Keratinocyte (primary cell): Measurements from ENCODE around the gene LZTFL1. TPM values are rescaled to one million over a fixed set of nuclear protein-coding genes. Genes with fewer than 3 reads are reported as not detected.

Source experiments
- DNase-seq: peaks from one replicate; pipeline ENCODE4 v3.0.0-alpha.2; 2011; ENCODE audit warnings: low read depth, missing footprints, low spot score
- FAIRE-seq: peaks from 2 replicates; lab custom pipeline; 2011; peaks lifted over from hg19 to GRCh38; lab: Jason Lieb, UNC
- H2AFZ ChIP-seq: 2 replicates; pipeline ENCODE4 v1.6.0; 2012; ENCODE audit warnings: low read length, control low read depth, inconsistent platforms; ENCODE audit not compliant: control insufficient read depth
- H3K27ac ChIP-seq: 2 replicates; pipeline ENCODE4 v1.5.1; 2011; ENCODE audit warnings: low read length; ENCODE audit not compliant: control insufficient read depth, insufficient read depth
- H3K27me3 ChIP-seq: 3 replicates; pipeline ENCODE4 v1.6.0; 2011; ENCODE audit warnings: low read length; ENCODE audit not compliant: control insufficient read depth, insufficient read depth; ENCODE audit errors: extremely low read depth
- H3K36me3 ChIP-seq, 2 experiments: 2 replicates in 1 of 2; 3 replicates in 1 of 2; pipeline ENCODE4 v1.5.1; 2011; ENCODE audit warnings: low read length in 2 of 2, mild to moderate bottlenecking in 1 of 2; ENCODE audit not compliant: control insufficient read depth in 2 of 2, insufficient read depth in 2 of 2; ENCODE audit errors: extremely low read depth in 1 of 2
- H3K4me1 ChIP-seq: 3 replicates; pipeline ENCODE4 v1.5.1; 2011; ENCODE audit warnings: low read length; ENCODE audit not compliant: control insufficient read depth, insufficient read depth; ENCODE audit errors: extremely low read depth
- H3K4me2 ChIP-seq: 3 replicates; pipeline ENCODE4 v1.6.0; 2011; ENCODE audit warnings: low read depth, low read length; ENCODE audit not compliant: control insufficient read depth, insufficient read depth; ENCODE audit errors: extremely low read depth
- H3K4me3 ChIP-seq, 3 experiments: fragments of 200-600 bp in 1 of 3; sonication (generic) in 1 of 3; 2 replicates in 2 of 3; 3 replicates in 1 of 3; pipeline ENCODE4 v1.5.1; 2011 to 2016; ENCODE audit warnings: low read length in 3 of 3, mild to moderate bottlenecking in 3 of 3, control low read depth in 2 of 3, inconsistent platforms in 1 of 3, low read depth in 1 of 3, mixed read lengths in 1 of 3, mixed run types in 1 of 3, moderate library complexity in 1 of 3; ENCODE audit not compliant: control insufficient read depth in 2 of 3, insufficient read depth in 2 of 3; ENCODE audit errors: extremely low read depth in 1 of 3
- H3K79me2 ChIP-seq: 2 replicates; pipeline ENCODE4 v1.6.0; 2012; ENCODE audit warnings: low read length; ENCODE audit not compliant: control insufficient read depth, insufficient read depth
- H3K9ac ChIP-seq: 3 replicates; pipeline ENCODE4 v1.6.0; 2011; ENCODE audit warnings: low read length; ENCODE audit not compliant: control insufficient read depth, insufficient read depth; ENCODE audit errors: extremely low read depth
- H3K9me1 ChIP-seq: 3 replicates; pipeline ENCODE4 v1.6.0; 2011; ENCODE audit warnings: low read length; ENCODE audit not compliant: control insufficient read depth, insufficient read depth; ENCODE audit errors: extremely low read depth
- H3K9me3 ChIP-seq: 2 replicates; pipeline ENCODE4 v1.5.1; 2012; ENCODE audit warnings: low read depth, low read length; ENCODE audit not compliant: control insufficient read depth
- H4K20me1 ChIP-seq: 3 replicates; pipeline ENCODE4 v1.6.0; 2011; ENCODE audit warnings: low read length; ENCODE audit not compliant: control insufficient read depth, insufficient read depth; ENCODE audit errors: extremely low read depth
- CTCF ChIP-seq, 3 experiments: IDR thresholded peaks in 1 of 3; conservative IDR thresholded peaks in 1 of 3; optimal IDR thresholded peaks in 1 of 3; 2 replicates in 2 of 3; 3 replicates in 1 of 3; pipeline versions ENCODE3 to v1.5.1; 2011; ENCODE audit warnings: low read length in 3 of 3, mild to moderate bottlenecking in 3 of 3, moderate library complexity in 2 of 3, control low read depth in 1 of 3, inconsistent platforms in 1 of 3; ENCODE audit not compliant: insufficient read depth in 2 of 3; ENCODE audit errors: extremely low read depth in 1 of 3
- EZH2 ChIP-seq: IDR thresholded peaks from one replicate; pipeline ENCODE4 v1.6.1; 2012; ENCODE audit warnings: inconsistent platforms, mild to moderate bottlenecking, low read length, moderate library complexity
- dilution Hi-C: fragments of 300-500 bp; cut with MboI; formaldehyde crosslinking; loops from one replicate; pipeline ENCODE4 v1.7.0; 2020; ENCODE audit warnings: low sequenced_read_pairs; ENCODE audit not compliant: extremely low pct_ligation_motif_present
- polyA plus RNA-seq, 5 experiments: library from polyadenylated mRNA; depleted of rRNA in 3 of 5; stranded (reverse) in 3 of 5; stranded (forward) in 1 of 5; unstranded in 1 of 5; fragments of >200 nt; gene quantifications; 1 replicate in 1 of 5; 2 replicates in 3 of 5; 3 replicates in 1 of 5; pipeline versions ENCODE4 v1.2.1 to v1.2.3, GENCODE V29; 2011 to 2012; ENCODE audit warnings: missing spikeins in 2 of 5, low read depth in 1 of 5, low replicate concordance in 1 of 5

The LZTFL1 gene
- polyA plus RNA-seq, 1 donor (not counting 4 experiments of a cell fraction or from before 2014, with no cell fraction given), result 17.9 TPM

- H3K27ac ChIP-seq, result no peak overlapping the region
- no peak overlapping the region for H3K9ac ChIP-seq
- H3K9me1 ChIP-seq, result no peaks in the 10 kb centered on the region
- H3K4me1 ChIP-seq, result no peaks in the 10 kb centered on the region
- peaks cover 19% of the 10 kb centered on the region for H3K27me3 ChIP-seq
- H2AFZ ChIP-seq, result no peak overlapping the region
- no peaks in the 10 kb centered on the region for H3K79me2 ChIP-seq
- FAIRE-seq (peak; percentile 29), DNase-seq (no peak)
- TF ChIP-seq EZH2 (no peak), CTCF (optimal IDR thresholded peaks at IDR 0.05 in 1 of 3, IDR thresholded peaks at IDR 0.05 in 1 of 3, conservative IDR thresholded peaks at IDR 0.05 in 1 of 3; ENCODE audit: extremely low read depth in 1 of 3, insufficient read depth in 2 of 3, low read length in 3 of 3) (no peak)
- H3K4me2 ChIP-seq, result no peak overlapping the region
- no peaks in the 10 kb centered on the region for H3K36me3 ChIP-seq
- no peak overlapping the region for H3K4me3 ChIP-seq
- dilution Hi-C loops, result no loop called here
- H4K20me1 ChIP-seq, result no peaks in the 10 kb centered on the region
- no peaks in the 10 kb centered on the region for H3K9me3 ChIP-seq
These were observed 48.3 kb downstream of the LZTFL1 start for GRCh38 chr3:45793482-45794176.

- H3K4me2 ChIP-seq, result no peak overlapping the region
- DNase-seq (no peak), FAIRE-seq (no peak)
- no peaks in the 10 kb centered on the region for H4K20me1 ChIP-seq
- H3K4me3 ChIP-seq, result no peak overlapping the region
- no peak overlapping the region for H2AFZ ChIP-seq
- no peak overlapping the region for H3K9ac ChIP-seq
- H3K4me1 ChIP-seq, result no peaks in the 10 kb centered on the region
- no peaks in the 10 kb centered on the region for H3K79me2 ChIP-seq
- H3K27ac ChIP-seq, result no peak overlapping the region
- peaks cover 19% of the 10 kb centered on the region for H3K27me3 ChIP-seq
- H3K9me3 ChIP-seq, result no peaks in the 10 kb centered on the region
- TF ChIP-seq EZH2 (no peak), CTCF (optimal IDR thresholded peaks at IDR 0.05 in 1 of 3, IDR thresholded peaks at IDR 0.05 in 1 of 3, conservative IDR thresholded peaks at IDR 0.05 in 1 of 3; ENCODE audit: extremely low read depth in 1 of 3, insufficient read depth in 2 of 3, low read length in 3 of 3) (no peak)
- dilution Hi-C loops, result no loop called here
- no peaks in the 10 kb centered on the region for H3K36me3 ChIP-seq
- H3K9me1 ChIP-seq, result no peaks in the 10 kb centered on the region
These were observed 49.3 kb downstream of the LZTFL1 start for GRCh38 chr3:45792516-45793172.
